ENCODE measurements around the gene CCDC117.
"Not testable (repeated sequence)": the region's sequence is repeated elsewhere in the genome, so short reads cannot be mapped to it uniquely, and the experiment has no call there.

Gene CCDC117

DNA sequence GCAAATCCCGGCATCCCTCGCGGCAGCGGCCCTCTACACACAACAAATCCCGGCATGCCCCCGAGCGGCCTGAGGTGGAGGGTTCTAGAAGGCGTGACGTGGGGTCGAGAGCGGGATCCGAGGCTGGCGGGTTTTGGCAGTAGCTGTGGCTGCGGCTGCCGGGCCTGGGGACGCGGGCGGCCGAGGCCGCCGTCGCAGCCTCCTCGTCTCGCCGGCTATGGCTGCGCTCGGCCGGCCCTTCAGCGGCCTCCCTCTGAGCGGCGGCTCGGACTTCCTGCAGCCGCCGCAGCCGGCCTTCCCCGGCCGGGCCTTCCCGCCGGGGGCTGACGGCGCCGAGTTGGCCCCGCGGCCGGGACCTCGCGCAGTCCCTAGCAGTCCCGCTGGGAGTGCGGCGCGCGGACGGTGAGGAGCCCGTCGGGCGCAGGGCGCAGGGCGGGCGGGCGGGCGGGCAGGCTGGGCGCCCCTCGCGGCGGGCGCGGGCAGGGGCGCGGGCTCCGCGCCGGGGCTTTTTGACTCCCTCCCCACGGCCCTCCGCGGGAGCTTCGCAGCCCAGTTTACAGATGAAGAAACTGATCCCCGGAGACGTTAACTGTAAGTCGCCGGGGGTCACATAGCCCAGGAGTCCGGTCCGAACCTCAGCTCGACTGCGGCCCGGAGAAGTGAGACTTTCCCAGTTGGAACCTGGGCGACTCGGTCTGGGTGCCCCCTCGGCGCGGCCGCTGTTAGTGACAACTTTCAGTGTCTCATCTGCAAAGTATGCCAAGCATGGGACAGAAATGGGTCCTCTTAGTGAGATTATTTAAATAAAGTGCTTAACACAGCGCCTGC, at the start of gene CCDC117:
Gene CCDC117, plus strand, starts transcription at position 63 of the 828 bp plus-strand sequence. Its CDS starts 155 bp downstream, at position 218.
- peak; percentile 78 for DNase-seq

- no peak for DNase-seq
Measured at GRCh38 chr22:28728002-28728401, 44.5 kb upstream of the CCDC117 start.

- DNase-seq = no peak
Measured at GRCh38 chr22:28728621-28729313, 43.7 kb upstream of the CCDC117 start.

DNA sequence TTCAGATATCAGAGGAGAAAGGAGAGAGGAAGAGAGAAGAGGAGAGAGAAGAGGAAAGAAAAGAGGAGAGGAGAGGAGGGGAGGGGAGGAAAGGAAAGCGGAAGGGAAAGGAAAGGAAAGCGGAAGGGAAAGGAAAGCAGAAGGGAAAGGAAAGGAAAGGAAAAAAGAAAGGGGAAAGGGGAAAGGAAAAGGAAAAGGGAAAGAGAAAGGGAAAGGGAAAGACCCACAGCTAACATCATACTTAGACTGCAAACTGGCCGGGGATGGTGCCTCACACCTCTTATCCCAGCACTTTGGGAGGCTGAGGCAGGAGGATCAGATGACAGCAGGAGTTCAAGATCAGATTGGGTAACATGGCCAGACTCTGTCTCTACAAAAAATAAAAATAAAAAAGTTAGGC, 42.3 kb upstream of the CCDC117 start:
- no peak for DNase-seq

GRCh38 chr22:28734393-28734792, 38.1 kb upstream of the CCDC117 start:
- no peak for DNase-seq

- DNase-seq = no peak
Measured at GRCh38 chr22:28736301-28737155, 36.0 kb upstream of the CCDC117 start.

GRCh38 chr22:28737701-28738100, 34.8 kb upstream of the CCDC117 start:
- no peak for DNase-seq

GRCh38 chr22:28738876-28739275, 33.6 kb upstream of the CCDC117 start:
- DNase-seq = not testable (repeated sequence)

GRCh38 chr22:28741200-28741784, 31.2 kb upstream of the CCDC117 start:
- no peak for DNase-seq

- DNase-seq = peak; percentile 98
Measured at GRCh38 chr22:28741785-28742561, 30.5 kb upstream of the CCDC117 start, which contains the start of the genes CHEK2 and HSCB. Gene CHEK2 (minus strand): TSS chr22:28741820. CDS start chr22:28734721, 7,099 bp downstream. Gene HSCB (plus strand): TSS chr22:28742039. CDS start chr22:28742096, 57 bp downstream.

GRCh38 chr22:28742562-28742962, 29.9 kb upstream of the CCDC117 start:
- peak; percentile 47 for DNase-seq

- no peak for DNase-seq
Measured at GRCh38 chr22:28743852-28744251, 28.6 kb upstream of the CCDC117 start.

DNA sequence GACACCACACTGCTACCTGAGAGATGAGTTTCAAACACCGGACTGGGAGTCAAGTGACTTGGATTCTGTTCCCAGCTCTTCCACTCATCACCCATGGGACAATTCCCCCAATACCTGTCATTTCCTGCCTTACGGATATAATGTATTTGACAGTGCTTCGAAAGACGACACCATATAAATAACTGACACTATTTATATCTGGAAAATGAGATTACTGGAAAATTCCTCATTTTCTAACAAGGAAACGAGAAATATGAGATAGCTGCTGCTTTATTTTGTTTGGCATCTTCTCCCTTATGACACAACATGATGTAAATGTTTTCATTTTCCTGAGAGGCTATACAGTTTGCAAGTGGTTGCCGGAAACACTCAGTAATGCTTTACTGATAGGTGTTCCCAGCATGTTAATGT, 22.0 kb upstream of the CCDC117 start:
- no peak for DNase-seq

GRCh38 chr22:28754512-28754911, 18.0 kb upstream of the CCDC117 start:
- DNase-seq = not testable (repeated sequence)

DNA sequence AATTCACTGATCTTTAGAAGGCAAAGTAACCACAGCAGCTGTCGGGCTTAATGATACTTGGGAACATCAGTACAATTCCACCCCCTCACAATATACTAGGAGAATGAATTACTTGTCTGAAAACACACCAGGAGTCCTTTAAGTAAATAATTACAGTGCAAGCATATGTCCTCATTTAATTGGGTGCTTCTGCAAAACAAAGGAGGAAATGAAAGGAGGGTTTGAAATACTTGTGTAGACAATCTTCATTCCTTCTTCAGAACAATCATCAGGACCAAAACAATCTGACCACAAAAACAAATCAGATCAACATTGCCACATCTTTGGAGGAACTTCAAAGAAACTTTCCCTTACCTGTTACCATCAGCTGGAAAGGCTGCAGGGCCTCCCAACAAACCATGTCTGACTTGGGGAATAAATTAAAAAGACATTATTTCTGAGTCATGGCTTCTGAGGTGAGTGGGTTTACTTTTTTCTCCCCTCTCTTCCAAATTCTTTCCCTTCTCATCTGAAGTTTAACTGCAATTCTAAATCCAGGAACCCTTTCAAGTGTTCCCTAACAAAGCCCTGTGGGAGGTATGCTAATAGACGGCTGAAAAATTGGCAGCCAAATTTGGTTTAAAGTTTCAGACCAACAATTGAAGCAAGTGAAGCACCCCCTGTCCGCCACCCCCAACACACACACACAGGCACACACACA, 12.5 kb upstream of the CCDC117 start:
- no peak for DNase-seq

DNA sequence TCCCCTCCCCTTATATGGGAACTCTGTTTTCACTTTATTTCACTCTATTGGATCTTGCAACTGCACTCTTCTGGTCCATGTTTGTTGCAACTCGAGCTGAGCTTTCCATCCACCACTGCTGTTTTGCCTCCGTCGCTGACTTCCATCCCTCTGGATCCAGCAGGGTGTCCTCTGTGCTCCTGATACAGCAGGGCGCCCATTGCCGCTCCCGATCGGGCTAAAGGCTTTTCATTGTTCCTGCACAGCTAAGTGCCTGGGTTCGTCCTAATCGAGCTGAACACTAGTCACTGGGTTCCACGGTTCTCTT, 11.1 kb upstream of the CCDC117 start:
- DNase-seq = no peak

DNA sequence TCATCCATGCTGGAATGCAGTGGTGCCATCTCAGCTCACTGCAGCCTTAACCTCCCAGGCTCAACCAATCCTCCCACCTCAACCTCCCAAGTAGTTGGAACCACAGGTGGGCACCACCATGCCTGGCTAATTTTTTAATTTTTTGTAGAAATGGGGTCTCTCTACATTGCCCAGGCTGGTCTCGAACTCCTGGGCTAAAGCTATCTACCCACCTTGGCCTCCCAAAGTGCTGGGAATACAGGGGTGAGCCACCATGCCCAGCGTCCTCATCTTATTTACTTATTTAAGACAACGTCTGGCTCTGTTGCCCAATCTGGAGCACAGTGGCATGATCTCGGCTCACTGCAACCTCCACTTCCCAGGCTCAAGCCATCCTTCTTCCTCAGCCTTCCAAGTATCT, 10.5 kb upstream of the CCDC117 start:
- not testable (repeated sequence) for DNase-seq

- DNase-seq = no peak
Measured at GRCh38 chr22:28766628-28767027, 5.9 kb upstream of the CCDC117 start.

DNA sequence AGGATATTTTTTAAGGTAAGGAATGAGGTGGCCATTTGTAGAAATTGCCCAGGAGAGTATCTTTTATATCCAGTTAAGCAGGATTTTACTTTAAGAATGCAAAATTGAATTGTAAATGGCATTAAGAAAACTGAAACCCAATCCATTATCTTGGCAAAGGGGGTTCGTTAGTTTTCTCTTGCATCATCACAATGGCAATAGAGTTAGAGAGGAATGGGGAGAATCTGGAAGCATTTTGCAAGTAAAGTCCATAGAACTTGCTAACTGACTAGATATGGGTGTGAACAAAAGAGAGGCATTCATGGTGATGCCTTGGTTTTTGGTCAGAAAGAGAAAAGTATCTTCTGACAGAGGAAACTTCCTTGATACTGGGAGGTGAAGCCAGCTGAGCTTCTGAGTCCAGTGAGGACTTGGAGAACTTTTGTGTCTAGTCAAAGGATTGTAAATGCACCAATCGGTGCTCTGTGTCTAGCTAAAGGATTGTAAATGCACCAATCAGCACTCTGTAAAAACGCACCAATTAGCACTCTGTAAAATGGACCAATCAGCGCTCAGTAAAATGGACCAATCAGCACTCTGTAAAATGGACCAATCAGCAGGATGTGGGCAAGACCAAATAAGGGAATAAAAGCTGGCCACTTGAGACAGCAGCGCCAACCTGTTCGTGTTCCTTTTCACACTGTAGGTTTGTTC, 3.6 kb upstream of the CCDC117 start:
- no peak for DNase-seq

GRCh38 chr22:28769394-28770085, 3.0 kb upstream of the CCDC117 start:
- DNase-seq = no peak

Data from SHP77 treated with DMSO at 0.1 percent for 48 hours (cell line).